GM21529 (cell line): Measurements from ENCODE around the gene TRIM56.
"Not testable (repeated sequence)": the region's sequence is repeated elsewhere in the genome, so short reads cannot be mapped to it uniquely, and the experiment has no call there.

Source experiments
- ATAC-seq: cut with Tn5 transposase; IDR thresholded peaks from one replicate; pipeline ENCODE4 v1.9.1; 2021; ENCODE audit not compliant: unreplicated experiment

Gene TRIM56

DNA sequence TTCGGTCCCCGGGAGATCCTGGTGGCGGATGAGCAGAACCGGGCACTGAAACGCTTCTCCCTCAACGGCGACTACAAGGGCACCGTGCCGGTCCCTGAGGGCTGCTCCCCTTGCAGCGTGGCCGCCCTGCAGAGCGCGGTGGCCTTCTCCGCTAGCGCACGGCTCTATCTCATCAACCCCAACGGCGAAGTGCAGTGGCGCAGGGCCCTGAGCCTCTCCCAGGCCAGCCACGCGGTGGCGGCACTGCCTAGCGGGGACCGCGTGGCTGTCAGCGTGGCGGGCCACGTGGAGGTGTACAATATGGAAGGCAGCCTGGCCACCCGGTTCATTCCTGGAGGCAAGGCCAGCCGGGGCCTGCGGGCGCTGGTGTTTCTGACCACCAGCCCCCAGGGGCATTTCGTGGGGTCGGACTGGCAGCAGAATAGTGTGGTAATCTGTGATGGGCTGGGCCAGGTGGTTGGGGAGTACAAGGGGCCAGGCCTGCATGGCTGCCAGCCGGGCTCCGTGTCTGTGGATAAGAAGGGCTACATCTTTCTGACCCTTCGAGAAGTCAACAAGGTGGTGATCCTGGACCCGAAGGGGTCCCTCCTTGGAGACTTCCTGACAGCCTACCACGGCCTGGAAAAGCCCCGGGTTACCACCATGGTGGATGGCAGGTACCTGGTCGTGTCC, 3.7 kb downstream of the TRIM56 start:
- ATAC-seq = no peak

GRCh38 chr7:101089876-101090275, 4.6 kb downstream of the TRIM56 start:
- no peak for ATAC-seq

DNA sequence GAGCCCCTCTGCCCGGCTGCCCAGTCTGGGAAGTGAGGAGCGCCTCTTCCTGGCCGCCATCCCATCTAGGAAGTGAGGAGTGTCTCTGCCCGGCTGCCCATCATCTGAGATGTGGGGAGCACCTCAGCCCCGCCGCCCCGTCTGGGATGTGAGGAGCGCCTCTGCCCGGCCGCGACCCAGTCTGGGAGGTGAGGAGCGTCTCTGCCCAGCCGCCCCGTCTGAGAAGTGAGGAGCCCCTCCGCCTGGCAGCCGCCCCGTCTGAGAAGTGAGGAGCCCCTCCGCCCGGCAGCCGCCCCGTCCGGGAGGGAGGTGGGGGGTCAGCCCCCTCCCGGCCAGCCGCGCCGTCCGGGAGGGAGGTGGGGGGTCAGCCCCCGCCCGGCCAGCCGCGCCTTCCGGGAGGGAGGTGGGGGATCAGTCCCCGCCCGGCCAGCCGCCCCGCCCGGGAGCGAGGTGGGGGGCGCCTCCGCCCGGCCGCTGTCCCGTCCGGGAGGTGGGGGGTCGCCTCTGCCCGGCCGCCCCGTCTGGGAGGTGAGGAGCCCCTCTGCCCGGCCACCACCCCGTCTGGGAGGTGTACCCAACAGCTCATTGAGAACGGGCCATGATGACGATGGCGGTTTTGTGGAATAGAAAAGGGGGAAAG, 7.1 kb downstream of the TRIM56 start:
- ATAC-seq = not testable (repeated sequence)

DNA sequence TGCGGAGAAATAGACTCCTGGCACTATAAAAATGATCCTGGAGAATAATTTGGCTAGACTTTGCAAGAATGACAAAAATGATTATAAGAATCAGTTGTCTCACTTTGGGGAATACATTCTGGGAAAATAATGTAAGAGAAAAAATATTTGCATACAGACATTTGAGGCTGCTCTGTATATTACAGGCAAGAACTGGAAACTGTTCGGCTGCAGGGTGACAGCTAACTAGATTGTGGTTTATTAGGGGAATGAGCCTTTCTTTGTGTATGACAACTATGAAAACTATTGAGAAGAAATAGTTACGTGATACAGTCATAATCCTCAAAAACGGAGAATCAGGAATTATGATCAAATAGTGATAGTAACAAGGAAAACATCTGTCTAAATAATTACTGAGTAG, 8.6 kb downstream of the TRIM56 start:
- ATAC-seq = no peak

GRCh38 chr7:101094376-101094775, 9.1 kb downstream of the TRIM56 start:
- no peak for ATAC-seq

- no peak for ATAC-seq
These were observed 9.6 kb downstream of the TRIM56 start for GRCh38 chr7:101094791-101095375.

GRCh38 chr7:101096331-101096956, 11.2 kb downstream of the TRIM56 start:
- ATAC-seq = no peak

GRCh38 chr7:101096957-101097347, 11.7 kb downstream of the TRIM56 start:
- ATAC-seq = no peak

GRCh38 chr7:101097561-101097960, 12.3 kb downstream of the TRIM56 start:
- ATAC-seq = no peak

DNA sequence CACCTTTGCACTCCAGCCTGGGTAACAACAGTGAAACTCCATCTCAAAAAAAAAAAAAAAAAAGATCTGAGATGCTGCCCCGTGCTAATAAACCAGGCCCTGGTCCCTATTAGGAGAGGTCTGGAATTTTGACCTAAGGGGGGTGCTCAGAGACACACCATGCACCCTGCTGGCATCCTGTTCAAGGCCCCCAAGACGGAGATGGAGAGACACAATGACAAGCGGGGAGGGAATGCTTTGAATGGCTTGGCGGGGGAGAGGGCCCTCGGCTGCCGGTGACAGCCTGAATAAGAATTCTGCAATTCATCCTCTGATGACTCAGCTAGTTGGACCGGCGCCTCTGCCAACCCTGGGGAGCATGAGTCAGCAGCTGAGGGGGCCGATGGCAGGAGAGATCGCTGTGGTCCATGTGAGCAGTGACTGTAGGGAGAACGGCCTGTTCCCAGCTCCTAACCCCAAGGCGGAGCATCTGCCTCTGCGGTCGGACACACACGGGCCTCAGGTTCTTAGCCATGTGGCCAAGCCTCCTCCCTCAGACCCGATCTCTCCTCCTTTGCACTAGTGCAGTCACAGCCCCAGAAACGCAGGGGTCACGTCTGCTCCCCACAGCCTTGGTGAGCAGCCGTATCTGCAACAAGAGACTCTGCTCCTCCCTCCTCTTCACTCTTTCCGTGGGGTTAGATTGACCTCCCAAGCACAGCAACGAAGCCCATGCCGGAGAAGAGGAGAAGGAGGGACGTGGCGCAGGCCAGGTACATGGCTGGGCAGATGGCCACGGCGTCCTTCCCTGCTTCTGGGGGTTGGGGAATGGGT, 14.9 kb downstream of the TRIM56 start:
- ATAC-seq = no peak

DNA sequence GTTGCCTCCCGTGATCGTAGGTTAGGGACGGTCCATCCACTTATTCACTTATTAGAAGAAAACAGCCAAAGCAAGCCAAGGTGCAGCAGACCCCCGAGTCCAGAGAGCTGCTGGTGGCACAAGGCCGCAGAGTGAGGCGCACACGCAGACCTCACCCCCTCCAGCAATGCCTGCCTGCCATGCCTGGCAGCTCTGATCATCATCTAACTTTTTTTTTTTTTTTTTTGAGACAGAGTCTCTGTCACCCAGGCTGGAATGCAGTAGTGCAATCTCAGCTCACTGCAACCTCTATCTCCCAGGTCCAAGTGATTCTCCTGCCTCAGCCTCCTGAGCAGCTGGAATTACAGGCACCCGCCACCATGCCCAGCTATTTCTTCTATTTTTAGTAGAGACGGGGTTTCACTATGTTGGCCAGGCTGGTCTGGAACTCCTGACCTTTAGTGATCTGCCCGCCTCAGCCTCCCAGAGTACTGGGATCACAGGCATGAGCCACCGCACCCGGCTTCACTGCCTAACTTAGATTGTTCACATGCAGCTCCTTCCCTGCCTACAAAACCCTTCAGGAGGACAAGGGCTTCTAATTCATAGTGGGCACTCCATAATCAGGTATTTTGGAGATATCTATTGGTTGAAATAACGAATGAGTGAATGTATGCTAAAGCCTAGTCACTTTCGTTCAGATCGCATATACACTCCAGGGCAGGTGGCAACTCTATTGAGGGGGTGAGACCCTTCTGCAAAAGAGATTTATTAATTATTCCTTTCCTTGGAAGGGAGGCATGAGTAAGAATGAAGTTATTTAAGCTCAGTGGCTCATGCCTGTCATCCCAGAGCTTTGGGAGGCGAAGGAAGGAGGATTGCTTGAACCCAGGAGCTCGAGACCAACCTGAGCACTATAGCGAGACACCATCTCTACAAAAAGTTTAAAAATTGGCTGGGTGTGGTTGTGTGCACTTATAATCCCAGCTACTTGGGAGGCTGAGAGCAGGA, 15.9 kb downstream of the TRIM56 start:
- no peak for ATAC-seq

DNA sequence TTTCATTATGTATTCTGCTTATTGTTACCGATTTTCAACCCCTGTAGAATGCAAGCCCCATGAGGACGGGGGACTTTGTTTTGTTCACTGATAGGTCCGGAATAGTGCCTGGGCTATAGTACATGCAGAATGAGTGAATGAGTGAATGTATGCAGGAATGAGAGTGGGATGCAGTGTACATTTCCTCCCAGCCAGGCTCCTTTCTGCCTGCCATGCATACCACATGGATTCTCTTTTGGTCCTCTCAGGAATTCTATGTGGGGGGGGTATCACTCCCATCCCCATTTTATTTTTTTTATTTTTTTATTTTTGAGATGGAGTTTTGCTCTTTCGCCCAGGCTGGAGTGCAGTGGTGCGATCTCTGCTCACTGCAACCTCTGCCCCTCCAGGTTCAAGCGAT, 16.7 kb downstream of the TRIM56 start:
- no peak for ATAC-seq

- ATAC-seq = not testable (repeated sequence)
These were observed 18.4 kb downstream of the TRIM56 start for GRCh38 chr7:101103701-101104100.

GRCh38 chr7:101104193-101104713, 19.0 kb downstream of the TRIM56 start:
- ATAC-seq = no peak

DNA sequence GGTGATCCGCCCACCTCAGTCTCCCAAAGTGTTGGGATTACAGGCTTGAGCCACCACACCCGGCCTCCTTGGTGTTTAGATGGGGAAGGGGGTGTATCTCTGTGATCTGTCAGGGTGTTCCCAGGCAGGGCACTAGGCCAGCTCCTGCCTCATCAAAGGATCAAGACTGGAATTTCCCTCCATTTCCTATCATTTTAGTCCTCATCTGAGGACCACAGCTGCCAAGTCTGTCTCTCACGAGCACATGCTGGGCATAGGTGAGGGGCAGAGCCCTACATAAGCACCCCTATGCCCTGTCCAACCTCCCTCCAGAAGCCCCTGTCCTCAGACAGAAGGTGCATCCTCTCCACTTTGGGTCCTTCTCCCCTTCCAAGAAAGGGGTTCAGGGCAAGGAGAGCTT, 19.5 kb downstream of the TRIM56 start:
- ATAC-seq = no peak

DNA sequence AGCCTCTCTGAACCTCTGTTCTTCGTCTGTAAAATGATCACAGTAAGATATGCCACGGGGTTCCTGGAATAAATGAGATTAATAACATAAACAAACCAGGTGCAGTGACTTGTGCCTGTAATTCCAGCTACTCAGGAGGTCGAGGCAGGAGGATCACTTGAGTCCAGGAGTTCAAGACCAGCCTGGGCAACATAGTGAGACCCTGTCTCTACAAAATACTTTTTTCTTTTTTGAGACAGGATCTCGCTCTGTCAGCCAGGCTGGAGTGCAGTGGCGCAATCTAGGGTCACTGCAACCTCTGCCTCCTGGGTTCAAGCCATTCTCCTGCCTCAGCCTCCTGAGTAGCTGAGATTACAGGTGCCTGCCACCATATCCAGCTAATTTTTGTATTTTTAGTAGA, 20.0 kb downstream of the TRIM56 start:
- not testable (repeated sequence) for ATAC-seq

- no peak for ATAC-seq
These were observed 21.1 kb downstream of the TRIM56 start for GRCh38 chr7:101106386-101106785.

DNA sequence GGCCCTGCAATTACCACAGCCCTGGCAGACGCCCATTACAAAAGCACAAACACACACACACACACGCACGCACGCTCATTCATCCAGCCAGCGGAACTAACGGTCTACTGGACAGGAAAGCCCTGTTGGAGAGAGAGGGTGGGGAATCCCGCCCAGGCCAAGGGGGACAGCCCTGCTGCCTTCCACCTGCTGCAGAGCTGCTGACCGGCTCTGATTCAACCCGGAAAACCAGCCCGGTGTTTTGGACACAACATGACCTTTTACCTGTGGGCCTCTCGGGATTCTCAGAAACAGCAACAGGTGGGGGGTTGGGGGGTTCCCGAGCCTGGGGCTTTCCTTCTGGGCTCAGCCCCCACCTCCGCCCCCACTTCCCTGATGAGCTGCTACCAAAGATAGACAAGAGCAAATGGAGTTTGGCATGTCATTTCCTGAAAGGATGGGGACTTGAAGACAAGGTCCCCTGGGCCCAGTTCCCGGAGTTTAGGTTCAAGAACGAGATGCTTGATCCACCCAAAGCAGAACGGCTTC, 23.1 kb downstream of the TRIM56 start:
- no peak for ATAC-seq

GRCh38 chr7:101108961-101109360, 23.7 kb downstream of the TRIM56 start:
- ATAC-seq = no peak

GRCh38 chr7:101109368-101109767, 24.1 kb downstream of the TRIM56 start:
- ATAC-seq = no peak
